RKO (cell line): ENCODE results near the gene AK4.
"Not testable (repeated sequence)": the region's sequence is repeated elsewhere in the genome, so short reads cannot be mapped to it uniquely, and the experiment has no call there.

Experiments
- DNase-seq: peaks from one replicate; pipeline ENCODE4 v3.0.0-alpha.2; 2016; ENCODE audit warnings: low spot score

AK4 gene

DNA sequence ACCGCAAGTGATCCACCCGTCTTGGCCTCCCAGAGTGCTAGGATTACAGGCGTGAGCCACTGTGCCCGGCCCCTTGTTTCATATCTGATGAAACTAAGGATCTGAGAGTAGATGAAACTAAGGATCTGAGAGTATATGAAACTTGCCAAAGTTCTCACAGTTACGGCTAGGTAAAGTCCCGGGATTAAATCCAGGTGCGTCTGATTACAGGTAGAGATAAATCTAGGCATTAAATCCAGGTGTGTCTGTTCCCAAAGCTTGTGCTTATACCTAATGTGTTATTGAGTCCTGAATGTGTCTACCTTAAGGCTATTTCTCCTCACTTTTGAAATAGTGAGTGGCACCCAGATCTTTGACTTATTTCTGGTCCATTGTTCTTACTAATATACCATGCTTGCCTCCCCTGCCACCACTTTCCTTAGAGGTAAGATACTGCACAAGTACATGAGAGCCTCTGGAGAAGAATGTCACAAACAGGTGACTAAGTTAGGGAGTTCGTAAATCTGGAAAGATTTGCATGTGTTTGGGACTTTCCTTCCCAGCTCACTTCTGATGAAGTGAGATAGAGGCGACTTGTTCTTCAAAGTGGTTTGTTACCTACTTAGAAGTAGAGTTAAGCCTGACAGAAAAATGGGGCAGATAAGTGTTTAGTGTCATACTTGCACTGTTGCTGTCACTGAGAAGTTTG lies 66.5 kb downstream of the AK4 start:
- no peak for DNase-seq

DNA sequence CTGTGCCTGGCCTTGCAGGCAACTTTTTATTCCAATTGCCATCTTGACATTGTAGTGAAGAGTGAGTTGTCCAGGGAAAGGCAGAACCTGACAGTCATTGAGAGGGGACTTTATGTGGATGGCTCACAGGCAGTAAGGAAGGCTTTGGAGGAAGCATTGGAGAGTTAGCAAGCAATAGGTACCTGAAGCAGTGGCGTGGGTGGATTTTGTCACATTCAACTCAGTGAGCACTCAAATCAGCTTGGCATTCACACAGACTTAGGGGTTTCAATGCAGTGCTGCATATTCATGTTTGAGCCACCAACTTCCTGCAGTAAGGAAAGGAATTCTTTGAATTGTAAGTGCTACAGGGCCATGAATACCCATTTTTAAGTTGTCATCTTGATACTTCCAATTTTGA lies 69.0 kb downstream of the AK4 start:
- no peak for DNase-seq

DNA sequence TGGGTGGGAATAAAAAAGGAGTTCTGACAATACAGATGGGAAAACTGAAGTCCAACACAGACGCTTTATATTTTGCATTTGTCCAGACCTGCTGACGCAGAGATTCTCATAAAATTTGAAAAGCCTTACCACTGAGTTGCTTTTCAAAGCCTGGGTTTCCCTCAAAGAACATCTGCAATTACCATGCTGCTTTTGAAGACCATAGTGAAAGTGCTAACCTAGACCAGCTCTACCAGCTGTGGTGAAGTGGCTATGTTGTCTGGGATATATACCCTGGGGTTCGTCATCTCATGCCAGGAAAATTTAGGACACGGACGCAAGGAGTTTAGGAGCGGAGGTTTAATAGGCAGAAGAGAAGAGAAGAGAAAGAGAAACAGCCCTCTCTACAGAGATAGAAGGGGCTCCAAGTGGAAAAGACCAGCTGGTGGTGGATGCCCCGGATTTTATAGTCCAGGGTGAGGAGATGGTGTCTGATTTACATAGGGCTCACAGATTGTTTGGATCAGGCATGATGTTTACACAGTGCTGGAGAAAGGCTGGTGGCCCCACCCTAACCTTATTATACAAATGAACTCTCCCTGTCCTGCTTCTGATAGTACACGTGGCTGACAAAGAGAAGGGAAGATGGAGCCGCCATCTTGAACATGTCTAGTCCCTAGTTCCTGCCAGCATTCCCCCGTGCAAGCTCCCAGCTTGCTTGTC lies 73.8 kb downstream of the AK4 start:
- no peak for DNase-seq

DNA sequence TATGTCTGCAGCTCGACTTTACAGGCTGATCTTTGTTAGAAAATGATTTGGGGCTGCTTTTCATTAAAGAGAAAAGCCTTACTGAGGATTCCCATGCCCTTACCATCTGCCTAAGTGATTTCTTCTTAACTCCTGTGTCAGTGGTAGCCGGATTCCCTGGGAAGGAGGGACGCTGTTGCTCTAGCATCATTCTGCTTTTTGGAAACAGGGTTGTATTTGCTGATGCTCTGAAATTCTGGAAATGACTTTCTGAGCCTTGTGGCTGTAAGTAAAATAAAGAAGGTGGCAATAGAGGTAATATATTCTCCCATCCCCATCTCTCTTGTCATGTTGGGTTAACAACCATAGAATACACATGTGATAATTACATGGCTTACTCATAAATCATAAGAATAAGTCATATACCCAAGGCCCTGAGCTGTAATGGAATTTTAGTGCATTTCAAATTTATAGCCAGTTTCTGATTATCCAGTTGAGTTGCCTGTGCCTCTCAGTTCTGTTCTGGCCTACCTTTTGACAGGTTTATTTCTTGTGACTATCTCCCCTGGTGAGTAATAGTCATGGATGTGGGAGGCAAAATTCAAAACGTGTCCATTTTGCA lies 74.4 kb downstream of the AK4 start:
- DNase-seq = no peak

DNA sequence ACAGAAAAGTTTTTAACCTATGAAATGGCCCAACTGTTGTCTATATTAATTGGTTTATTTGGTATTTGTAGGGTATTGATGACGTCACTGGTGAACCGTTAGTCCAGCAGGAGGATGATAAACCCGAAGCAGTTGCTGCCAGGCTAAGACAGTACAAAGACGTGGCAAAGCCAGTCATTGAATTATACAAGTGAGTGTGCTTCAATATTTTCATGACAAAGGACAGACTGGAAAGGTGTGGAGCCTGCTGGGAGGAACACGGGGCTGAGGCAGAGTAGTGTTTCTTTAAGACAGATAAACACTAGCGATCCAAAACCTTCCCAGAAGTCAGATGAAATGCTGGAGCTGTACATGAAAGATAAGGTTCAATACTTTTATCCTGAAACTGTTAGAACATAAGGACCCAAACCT lies 76.7 kb downstream of the AK4 start:
- DNase-seq = no peak

DNA sequence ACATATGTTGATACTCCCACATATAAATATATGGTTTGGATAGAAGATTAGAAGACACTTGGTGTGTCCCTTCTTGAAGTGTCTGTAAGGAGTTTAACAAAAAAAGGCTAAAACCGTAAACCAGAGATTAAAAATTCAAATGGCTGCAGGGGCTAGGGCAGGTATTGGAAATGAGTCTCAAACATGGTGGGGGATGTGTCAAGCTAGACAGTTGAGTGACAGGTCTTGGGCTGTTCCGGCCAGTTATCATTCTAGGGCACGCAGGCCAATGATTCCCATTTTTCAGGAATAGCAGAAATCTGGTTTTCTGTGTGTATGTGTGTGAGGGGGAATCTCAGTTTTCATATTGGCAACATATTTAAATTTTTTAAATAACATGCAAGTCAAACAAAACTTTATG lies 77.2 kb downstream of the AK4 start:
- DNase-seq = no peak

DNA sequence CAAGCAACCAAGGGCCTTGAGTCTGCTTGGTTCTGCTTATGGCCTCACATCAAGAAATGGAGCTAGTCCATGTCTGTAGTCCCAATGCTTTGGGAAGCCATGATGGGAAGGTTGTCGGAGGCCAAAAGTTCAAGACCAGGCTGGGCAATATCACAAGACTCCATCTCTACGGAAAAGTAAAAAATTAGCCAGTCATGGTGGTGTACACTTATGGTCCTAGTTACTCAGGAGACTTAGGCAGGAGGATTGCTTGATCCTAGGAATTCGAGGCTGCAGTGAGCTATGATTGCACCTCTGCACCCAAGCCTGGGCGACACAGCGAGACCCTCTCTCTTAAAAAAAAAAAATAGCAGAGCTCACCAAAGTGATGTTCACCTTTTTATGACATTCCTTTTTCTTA lies 81.2 kb downstream of the AK4 start:
- no peak for DNase-seq

DNA sequence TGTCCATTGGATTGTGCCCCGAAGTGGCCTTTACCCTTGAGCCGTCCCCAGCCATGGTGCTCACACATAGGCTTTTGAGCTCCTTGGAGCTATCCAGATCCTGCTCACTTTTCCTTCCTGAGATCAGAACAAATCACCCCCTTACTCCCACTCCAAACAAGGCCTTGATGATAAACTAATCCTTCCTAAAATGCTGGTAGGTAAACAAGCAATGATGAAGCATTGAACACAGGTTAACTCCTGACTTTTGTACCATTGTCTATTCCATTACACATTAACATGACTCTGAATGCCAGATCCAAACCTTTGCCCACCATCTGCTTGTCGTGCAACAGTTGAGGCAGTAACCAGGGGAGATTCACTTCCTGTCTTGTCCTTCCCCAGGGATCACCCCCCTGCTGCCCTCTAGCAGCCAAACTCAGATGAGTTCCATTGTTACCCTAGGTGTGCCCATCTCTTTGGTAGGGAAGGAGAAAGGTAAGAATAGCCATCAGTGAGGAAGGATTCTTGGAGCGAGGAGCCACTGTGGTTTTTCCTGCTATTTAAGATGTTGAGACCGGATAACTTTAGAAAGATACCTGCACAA lies 81.8 kb downstream of the AK4 start:
- DNase-seq = no peak

DNA sequence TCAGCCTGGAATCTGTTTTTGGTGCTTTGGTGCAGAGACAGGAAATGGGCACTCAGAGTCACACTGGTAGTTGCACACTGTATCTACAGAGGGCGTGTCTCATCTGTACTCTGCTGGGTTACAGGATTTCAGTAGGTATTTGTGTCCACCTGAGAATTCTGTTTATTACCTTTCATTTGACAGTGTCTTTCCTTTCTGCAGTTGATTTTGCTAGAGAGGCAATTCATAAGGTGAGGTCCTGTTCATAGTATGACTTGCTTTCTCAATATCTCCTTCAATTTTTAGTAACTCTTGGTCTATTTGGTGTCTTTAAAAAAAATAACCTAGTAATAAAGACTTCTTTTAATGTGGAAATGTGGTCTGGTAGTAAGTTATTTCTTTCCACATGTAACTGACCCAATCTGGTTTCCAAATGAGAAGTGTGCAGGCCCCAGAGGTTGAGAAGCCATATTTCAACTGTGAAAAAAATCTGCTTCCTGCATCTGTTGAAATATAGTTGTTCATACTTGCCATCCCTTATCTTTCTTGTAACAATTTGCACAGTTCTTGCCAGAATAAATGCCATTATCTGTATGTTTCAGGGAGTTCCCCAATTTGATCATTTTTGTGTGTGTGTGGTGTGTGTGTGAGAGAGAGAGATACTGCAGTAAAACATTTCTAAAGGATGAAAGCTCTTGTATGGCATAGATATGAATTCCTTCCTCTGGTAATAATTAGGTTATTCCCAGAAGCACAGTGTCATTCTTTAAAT lies 82.9 kb downstream of the AK4 start:
- no peak for DNase-seq

DNA sequence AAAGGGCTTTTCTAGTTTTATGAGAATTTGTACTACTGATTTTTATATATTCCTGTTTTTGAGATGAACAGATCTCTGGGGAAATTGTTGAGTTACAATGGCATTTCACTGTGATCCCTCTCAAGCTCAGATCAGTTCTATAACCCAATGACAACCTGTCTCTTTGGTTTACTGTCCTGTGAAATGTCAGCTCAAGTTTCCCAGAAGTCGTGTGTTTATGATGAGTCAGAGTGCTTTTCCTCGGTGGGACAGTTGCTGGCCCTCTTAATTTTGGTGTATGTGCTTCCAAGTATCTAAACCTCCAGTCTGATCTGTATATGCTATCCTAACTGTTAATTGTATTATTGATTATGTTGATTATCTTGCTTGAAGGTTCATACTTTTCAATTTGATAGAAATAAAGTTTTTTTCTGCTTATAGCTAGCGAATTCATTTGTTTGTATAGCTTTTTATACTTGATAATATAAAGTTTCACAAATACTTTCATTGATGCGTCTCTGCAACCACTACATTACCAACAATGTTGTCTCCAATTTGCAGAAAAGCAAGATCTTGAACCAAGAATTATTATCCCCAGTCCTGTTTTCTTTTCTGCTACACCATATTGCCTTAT lies 83.8 kb downstream of the AK4 start:
- DNase-seq = no peak

DNA sequence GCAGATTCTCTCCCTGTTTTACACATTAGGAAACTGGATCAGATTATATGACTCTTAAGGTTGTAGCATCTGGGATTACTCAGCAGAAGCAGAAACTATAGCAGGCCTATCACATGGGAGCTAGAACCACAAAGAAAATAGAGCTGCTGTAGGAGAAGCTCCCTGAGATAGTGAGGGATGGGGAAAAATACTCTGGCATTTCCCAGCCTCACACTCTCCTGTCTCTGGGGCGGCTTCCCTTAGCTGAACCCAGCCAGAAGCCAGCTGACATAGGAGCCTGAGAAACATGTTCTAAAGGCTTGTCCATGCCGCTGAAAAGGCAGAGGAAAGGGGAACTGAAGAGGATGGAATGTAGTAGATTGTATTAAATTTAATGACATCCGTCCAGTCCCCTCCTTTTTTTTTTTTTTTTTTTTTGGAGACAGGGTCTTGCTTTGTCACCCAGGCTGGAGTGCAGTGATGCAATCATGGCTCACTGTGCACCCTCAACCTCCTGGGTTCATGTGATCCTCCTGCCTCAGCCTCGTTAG lies 84.5 kb downstream of the AK4 start:
- no peak for DNase-seq

DNA sequence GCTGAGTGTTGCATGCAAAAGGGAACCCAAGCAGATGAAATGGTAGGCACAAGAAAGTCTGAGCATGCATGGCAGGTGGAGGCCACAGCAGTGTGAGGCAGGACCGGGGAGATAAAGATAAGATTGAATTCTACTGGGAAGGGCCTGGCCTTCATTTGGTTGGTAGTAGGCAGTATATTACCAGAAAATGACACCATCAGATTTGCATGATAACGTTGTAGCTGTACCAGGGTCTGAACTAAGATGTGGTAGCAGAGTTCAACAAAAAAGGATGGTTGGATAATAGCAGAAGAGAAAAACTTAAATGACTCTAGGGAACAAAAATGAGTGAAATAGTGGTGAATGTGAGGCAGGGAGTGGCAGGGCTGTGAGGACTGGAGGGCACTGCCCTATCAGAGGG lies 85.8 kb downstream of the AK4 start:
- no peak for DNase-seq

DNA sequence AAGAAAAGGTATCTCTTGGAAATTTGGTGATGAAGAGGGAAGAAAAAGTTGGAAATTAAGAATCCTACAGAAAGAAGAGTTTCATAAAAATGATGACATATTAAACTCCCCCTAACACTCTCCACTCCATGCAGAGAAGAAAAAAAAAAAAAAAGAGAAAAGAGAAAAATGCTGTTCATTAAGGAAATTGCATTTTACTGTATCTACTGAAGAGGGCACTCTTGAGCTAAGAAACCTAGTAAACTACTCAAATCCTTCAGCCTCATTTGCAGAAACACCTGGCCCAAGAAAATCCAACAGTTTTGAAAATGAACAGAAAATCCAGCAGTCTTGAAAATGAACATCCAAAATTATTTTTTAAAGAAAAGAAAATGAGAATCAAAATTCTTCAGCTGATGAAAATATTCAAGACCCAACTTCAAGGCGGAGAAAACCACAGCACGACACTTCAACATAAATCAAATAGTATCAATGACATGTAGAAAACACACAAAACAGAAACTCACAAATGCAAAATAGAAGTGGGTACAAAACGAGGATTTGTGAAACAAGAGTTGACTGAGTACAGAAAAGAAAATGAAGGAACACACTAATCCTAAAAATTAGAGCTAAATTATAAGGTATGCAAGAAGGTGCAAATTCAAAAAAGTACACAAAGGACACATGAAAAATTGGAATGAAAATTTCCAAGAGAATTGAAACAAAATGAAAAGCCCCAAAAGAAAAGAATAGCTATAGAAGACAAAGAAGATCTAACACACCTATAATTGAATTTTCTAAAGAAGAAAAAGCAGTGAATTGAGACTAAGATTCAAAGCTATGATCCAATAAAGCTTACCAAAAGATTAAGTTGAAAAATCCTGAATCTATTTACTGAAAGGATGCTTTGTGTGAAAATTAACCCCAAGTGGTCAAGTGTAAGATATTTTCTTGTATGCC lies 88.1 kb downstream of the AK4 start:
- DNase-seq = peak; percentile 39

DNA sequence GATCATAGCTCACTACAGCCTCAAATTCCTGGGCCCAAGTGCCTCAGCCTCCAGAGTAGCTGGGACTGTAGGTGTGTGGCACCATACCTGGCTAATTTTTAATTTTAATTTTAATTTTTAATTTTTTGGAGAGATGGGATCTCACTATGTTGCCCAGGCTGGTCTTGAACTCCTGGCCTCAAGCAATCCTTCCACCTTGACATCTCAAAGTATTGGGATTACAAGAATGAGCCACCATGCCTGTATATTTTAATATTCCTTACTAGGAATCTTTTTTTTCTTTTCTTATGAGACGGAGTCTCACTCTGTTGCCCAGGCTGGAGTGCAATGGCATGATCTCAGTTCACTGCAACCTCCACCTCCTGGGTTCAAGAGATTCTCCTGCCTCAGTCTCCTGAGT lies 89.1 kb downstream of the AK4 start:
- not testable (repeated sequence) for DNase-seq

DNA sequence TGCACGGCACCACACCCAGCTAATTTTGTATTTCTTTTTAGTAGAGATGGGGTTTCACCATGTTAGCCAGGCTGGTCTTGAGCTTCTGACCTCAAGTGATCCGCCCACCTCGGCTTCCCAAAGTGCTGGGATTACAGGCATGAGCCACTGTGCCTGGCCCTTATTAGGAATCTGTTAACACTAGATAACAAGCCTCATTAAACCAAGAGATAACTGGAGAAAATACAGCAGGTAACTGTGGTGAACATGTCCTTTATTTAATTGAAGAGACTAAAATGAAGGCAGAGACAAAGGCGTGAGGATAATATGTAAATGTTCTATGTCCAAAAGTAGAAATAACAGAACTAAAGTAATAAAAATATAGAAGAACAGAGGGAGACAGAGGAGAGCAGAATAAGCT lies 89.5 kb downstream of the AK4 start:
- no peak for DNase-seq

DNA sequence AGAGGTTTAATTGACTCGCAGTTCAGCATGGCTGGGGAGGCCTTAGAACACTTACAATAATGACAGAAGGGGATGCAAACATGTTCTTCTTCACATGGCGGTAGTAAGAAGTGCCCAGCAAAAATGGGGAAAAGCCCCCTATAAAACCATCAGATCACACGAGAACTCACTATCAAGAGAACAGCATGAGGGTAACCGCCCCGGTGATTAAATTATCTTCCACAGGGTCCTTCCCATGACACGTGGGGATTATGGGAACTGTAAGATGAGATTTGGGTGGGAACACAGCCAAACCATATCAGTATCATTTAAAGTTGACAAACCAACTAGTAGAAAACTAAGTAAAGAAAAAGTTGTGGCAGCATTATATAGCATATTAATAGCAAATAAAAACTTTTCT lies 90.0 kb downstream of the AK4 start:
- DNase-seq = no peak

DNA sequence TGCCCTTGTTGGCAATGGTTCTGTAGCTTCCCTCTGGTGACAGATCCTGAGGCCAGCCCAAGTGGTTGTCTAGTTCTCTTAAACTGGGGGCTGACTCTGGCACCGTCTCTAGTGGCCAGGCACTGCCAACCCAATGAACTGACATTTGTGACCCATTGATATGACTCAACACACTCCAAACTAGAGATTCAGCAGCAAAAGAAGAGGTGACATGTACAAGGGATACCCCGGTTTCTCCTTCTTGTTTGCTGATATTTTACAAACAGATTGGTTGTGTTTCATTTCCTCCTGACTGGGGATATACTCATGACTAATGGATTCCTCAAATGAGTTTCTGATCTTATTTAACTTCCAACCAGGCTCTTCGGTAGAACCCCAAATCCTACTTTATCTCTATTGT lies 95.5 kb downstream of the AK4 start:
- DNase-seq = no peak

DNA sequence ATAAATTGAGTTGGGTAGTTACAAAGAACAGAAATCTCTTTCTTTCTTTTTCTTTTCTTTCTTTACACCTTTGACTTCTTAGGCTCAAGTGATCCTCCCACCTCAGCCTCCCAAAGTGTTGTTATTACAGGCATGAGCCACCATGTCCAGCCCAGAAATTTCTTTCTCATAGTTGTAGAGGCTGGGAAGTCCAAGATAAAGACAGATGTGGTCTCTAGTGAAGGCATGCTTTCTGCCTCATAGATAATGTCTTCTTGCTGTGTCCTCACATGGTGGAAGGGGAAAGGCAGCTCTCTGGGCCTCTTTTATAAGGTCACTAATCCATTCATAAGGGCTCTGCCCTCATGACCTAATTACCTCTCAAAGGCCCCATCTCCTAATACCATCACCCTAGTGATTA lies 97.3 kb downstream of the AK4 start:
- no peak for DNase-seq

DNA sequence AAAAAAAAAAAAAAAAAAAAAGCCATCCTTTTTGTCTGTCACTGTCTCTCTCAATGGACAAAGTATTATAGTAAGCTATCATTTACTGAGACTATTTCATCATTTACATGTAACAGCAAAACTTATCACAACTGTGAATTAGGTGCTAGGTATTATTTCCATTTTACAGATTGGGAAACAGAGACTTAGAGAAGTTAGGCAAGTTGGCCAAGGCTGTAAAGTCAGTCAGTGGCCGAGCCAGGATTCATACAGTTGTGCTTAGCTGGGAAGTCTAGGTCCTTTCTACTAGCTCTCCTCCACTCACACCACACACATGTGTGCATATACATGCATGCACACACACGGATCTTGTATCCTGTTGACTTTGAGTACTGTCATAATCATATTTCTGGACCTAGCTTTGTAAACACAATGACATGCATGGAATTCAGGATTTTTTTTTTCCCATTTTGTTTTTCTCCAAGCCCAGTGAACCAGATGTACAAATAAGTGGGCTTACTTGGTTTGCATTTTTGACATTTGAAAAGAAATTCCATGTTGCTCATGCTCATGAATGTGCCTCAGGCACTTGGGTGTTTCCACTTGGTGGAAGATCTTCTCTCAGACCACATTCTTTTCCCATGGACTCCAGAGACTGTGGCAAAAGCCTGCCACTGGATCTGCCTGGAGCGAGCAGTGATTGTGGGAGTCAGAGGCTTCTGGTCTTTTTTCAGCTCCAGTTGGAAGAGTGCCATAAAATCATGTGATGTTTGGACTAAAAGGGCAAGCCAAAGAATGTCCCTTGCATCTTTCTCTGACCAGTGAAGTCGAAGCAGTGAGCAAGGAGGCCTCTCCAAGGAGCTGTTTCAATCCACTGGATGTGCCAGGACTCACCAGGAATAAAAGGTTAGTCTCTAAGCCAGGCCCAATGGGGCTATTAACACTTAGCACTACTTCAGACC lies 99.7 kb downstream of the AK4 start:
- no peak for DNase-seq

DNA sequence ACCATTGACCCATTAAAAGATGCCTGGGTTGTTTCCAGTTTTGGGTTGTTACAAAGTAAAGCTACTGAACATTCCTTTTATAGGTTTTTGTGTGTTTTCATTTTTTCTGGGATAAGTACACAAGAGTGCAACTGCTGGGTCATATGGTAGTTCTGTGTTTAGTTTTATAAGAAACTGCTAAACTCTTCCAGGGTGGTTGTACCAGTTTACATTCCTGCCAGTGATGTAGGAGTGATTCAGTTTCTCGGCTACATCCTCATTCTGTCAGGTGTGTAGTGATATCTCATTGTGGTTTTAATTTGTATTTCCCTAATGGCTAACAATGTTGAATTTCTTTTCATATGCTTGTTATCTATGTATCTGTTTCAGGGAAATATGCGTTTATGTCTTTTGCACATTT lies 102.8 kb downstream of the AK4 start:
- DNase-seq = no peak
